Measurements from ENCODE around the gene SIGLEC12. TPM values are rescaled to one million over a fixed set of nuclear protein-coding genes. Genes with fewer than 3 reads are reported as not detected.

SIGLEC12 gene
- total RNA-seq, 4 donors from 2014 or later, result not detected

DNA sequence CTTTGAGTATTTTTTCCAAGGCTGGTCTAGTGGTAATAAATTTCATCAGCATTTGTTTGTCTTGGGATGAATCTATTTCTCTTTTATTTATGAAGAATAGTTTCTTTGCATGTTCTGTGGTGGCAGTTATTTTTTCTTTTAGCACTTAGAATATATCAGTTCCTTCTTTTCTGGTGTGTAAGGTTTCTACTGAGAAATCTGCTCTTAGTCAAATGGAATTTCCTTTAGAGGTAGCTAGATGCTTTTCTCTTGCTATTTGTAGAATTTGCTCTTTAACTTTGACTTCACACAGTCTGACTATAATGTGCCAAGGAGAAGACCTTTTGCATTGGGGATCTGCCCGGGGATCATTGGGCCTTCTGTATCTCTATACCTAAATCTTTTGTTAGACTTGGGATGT, 33.9 kb upstream of the SIGLEC12 start:
- no peak overlapping the region for H3K4me3 ChIP-seq
- H3K9me3 ChIP-seq, result no peaks in the 10 kb centered on the region
- no peak for DNase-seq
- H3K27me3 ChIP-seq, result peaks cover 0 to 3% (median 0%) of the 10 kb centered on the region in 3 donors
- H3K4me1 ChIP-seq, result no peaks in the 10 kb centered on the region
- TF ChIP-seq POLR2A (IDR thresholded peaks at IDR 0.05), result no peak
- TF ChIP-seq, protein P1, sequence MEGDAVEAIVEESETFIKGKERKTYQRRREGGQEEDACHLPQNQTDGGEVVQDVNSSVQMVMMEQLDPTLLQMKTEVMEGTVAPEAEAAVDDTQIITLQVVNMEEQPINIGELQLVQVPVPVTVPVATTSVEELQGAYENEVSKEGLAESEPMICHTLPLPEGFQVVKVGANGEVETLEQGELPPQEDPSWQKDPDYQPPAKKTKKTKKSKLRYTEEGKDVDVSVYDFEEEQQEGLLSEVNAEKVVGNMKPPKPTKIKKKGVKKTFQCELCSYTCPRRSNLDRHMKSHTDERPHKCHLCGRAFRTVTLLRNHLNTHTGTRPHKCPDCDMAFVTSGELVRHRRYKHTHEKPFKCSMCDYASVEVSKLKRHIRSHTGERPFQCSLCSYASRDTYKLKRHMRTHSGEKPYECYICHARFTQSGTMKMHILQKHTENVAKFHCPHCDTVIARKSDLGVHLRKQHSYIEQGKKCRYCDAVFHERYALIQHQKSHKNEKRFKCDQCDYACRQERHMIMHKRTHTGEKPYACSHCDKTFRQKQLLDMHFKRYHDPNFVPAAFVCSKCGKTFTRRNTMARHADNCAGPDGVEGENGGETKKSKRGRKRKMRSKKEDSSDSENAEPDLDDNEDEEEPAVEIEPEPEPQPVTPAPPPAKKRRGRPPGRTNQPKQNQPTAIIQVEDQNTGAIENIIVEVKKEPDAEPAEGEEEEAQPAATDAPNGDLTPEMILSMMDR (IDR thresholded peaks at IDR 0.05 in 4 of 5, conservative IDR thresholded peaks at IDR 0.05 in 1 of 5), result no peak
- no peaks in the 10 kb centered on the region for H3K36me3 ChIP-seq
- intact Hi-C loops (cut with DNase I; ENCODE audit: low total_unique reads) (no loop called here), in situ Hi-C loops (cut with MboI; ENCODE audit: low sequenced_read_pairs in 4 of 4) (no loop called here)
- H3K27ac ChIP-seq, result no peak overlapping the region
- ATAC-seq, result no peak

DNA sequence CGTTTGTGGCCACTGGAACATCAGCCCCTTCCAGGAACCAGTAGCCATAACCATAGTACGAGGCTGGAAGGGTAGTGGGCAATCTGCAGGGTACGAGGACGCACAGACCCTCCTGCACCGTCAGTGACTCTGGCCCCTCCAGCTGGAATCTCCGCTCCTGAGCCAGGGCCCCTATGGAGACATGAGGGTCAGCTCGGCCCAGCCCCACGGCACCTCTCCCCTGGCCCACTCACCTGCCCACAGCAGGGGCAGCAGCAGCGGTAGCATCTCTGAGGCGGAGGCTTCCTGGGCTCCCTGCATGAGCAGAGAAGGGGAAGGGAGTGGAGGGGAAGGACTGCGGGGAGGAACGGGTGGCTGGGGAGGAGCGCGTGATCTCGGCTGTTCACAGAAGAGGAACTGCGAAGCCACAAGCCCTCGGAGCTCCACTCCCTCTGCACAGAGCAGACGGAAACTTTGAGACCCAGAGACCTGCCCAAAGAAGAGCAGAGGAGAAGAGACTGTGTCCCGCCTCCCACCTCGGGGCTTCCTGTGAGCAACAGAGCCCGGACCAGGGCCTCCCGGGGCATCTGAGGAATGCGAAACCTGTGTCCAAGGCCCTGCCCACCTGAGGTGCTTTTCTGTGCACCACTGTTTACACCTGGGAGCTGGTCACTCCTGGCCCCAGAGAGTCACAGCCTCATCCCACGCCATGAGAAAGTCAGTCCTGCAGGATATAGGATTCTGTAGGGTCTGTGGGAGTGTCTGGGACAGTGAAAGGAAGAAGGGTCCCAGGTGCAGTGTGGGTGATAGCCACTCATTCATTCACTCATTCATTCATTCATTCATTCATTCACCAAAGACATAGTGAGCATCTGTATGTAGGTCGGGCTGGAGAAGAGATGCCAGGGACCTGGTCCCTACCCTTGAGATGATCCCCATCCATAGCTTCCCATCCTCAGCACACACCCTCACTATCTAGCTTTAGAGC, 30.0 kb upstream of the SIGLEC12 start, which contains the start of gene SIGLEC6:
Gene SIGLEC6 (minus strand): TSS at position 322 of the 967 bp plus-strand sequence. CDS start 22 bp downstream, at position 300.
- in situ Hi-C loops (cut with MboI; ENCODE audit: low sequenced_read_pairs in 4 of 4), result no loop called here
- ATAC-seq, result no peak
- intact Hi-C loops (cut with DNase I; ENCODE audit: low total_unique reads), result no loop called here
- no peak for TF ChIP-seq POLR2A (IDR thresholded peaks at IDR 0.05)
- TF ChIP-seq, protein P1 (IDR thresholded peaks at IDR 0.05 in 4 of 5, conservative IDR thresholded peaks at IDR 0.05 in 1 of 5), result no peak
- peak; percentile 28 to 40 for DNase-seq
- no peak within 1 kb of the TSS for H3K27ac ChIP-seq
- H3K36me3 ChIP-seq, result no peaks in the 10 kb centered on the region
- no peaks in the 10 kb centered on the region for H3K9me3 ChIP-seq
- H3K4me3 ChIP-seq, result no peak within 1 kb of the TSS
- H3K4me1 ChIP-seq, result no peaks in the 10 kb centered on the region
- no peaks in the 10 kb centered on the region for H3K27me3 ChIP-seq

DNA sequence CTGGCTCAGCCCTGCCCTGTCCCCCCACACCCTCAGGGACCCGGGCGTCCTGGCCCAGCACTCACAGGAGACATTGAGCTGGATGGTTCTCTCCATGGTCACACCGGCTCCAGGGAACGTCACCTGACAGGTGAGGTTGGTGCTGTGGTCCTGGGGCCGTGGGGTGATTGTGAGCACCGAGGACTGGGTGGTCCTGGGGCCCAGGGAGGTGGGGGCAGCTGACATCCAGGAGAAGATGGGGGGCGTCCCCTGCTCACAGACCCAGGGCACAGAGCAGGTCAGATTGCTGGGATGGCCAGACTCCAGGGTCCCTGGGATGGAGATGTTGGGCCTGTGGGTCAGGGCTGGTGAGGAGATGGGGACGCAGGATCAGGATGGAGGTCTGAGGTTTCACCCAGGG, 29.0 kb upstream of the SIGLEC12 start:
- no peaks in the 10 kb centered on the region for H3K9me3 ChIP-seq
- H3K36me3 ChIP-seq, result no peaks in the 10 kb centered on the region
- in situ Hi-C loops (cut with MboI; ENCODE audit: low sequenced_read_pairs in 4 of 4), result no loop called here
- no peaks in the 10 kb centered on the region for H3K27me3 ChIP-seq
- H3K4me3 ChIP-seq, result no peak overlapping the region
- no peak overlapping the region for H3K27ac ChIP-seq
- no peak for DNase-seq
- H3K4me1 ChIP-seq, result no peaks in the 10 kb centered on the region
- intact Hi-C loops (cut with DNase I; ENCODE audit: low total_unique reads), result no loop called here
- ATAC-seq, result no peak
- TF ChIP-seq, protein P1 (IDR thresholded peaks at IDR 0.05 in 4 of 5, conservative IDR thresholded peaks at IDR 0.05 in 1 of 5), result no peak
- no peak for TF ChIP-seq POLR2A (IDR thresholded peaks at IDR 0.05)

DNA sequence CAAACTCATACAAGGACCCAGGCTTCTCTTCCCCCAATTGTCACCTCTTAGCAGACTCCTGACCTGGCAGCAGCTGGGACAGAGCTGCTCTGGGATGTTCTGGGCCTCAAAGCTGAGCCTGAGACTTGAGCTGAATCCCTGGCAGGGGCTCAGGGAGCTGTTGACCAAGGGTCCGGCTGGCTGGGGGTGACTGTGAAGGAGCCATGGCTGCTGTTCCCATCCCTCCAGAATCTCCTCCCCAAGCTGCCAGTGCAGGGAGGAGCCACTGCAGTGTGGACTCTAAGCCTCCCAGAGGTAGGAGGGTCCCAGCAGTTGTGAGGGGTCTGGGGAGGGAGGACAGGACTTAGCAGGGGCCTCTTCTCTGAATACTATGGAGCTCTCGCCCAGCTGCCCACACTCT, 27.7 kb upstream of the SIGLEC12 start:
- no peak overlapping the region for H3K4me3 ChIP-seq
- intact Hi-C loops (cut with DNase I; ENCODE audit: low total_unique reads), result no loop called here
- no peaks in the 10 kb centered on the region for H3K36me3 ChIP-seq
- DNase-seq, result no peak
- TF ChIP-seq POLR2A (IDR thresholded peaks at IDR 0.05), result no peak
- TF ChIP-seq, protein P1 (IDR thresholded peaks at IDR 0.05 in 4 of 5, conservative IDR thresholded peaks at IDR 0.05 in 1 of 5), result no peak
- ATAC-seq, result no peak
- no peaks in the 10 kb centered on the region for H3K27me3 ChIP-seq
- in situ Hi-C loops (cut with MboI; ENCODE audit: low sequenced_read_pairs in 4 of 4), result no loop called here
- no peaks in the 10 kb centered on the region for H3K9me3 ChIP-seq
- no peaks in the 10 kb centered on the region for H3K4me1 ChIP-seq
- H3K27ac ChIP-seq, result no peak overlapping the region

Measured in gastrocnemius medialis (tissue), 4 donors.